GM19043 (cell line): Measurements from ENCODE around the gene LILRA6.
"Not testable (repeated sequence)": the region's sequence is repeated elsewhere in the genome, so short reads cannot be mapped to it uniquely, and the experiment has no call there.

Source experiments
- ATAC-seq: cut with Tn5 transposase; IDR thresholded peaks from one replicate; pipeline ENCODE4 v1.9.1; 2021; ENCODE audit warnings: low read depth; ENCODE audit not compliant: unreplicated experiment

The LILRA6 gene

GRCh38 chr19:54242646-54243045, at the start of gene LILRA6:
LILRA6 (minus strand) TSS chr19:54242790.
- ATAC-seq, result not testable (repeated sequence)

- not testable (repeated sequence) for ATAC-seq
Measured at GRCh38 chr19:54289160-54289559, 46.6 kb upstream of the LILRA6 start.

- no peak for ATAC-seq
Measured at GRCh38 chr19:54287456-54287855, 44.9 kb upstream of the LILRA6 start.

GRCh38 chr19:54286283-54286682, 43.7 kb upstream of the LILRA6 start:
- not testable (repeated sequence) for ATAC-seq

- not testable (repeated sequence) for ATAC-seq
Measured at GRCh38 chr19:54285427-54286056, 43.0 kb upstream of the LILRA6 start.

GRCh38 chr19:54282686-54283470, 40.3 kb upstream of the LILRA6 start:
- no peak for ATAC-seq

GRCh38 chr19:54281729-54282075, 39.1 kb upstream of the LILRA6 start:
- ATAC-seq, result not testable (repeated sequence)

GRCh38 chr19:54281007-54281728, 38.6 kb upstream of the LILRA6 start, which contains the start of gene LILRB2:
LILRB2 (minus strand) TSS chr19:54281110; CDS start chr19:54280496, 614 bp downstream.
- no peak for ATAC-seq

- ATAC-seq, result not testable (repeated sequence)
Measured at GRCh38 chr19:54280441-54280840, 37.9 kb upstream of the LILRA6 start.

GRCh38 chr19:54280025-54280424, 37.4 kb upstream of the LILRA6 start:
- ATAC-seq, result not testable (repeated sequence)

GRCh38 chr19:54279406-54279962, 36.9 kb upstream of the LILRA6 start:
- ATAC-seq, result no peak

- not testable (repeated sequence) for ATAC-seq
Measured at GRCh38 chr19:54278571-54279195, 36.1 kb upstream of the LILRA6 start.

- not testable (repeated sequence) for ATAC-seq
Measured at GRCh38 chr19:54278056-54278455, 35.5 kb upstream of the LILRA6 start.

- ATAC-seq, result not testable (repeated sequence)
Measured at GRCh38 chr19:54277111-54277615, 34.6 kb upstream of the LILRA6 start.

- no peak for ATAC-seq
Measured at GRCh38 chr19:54275951-54276350, 33.4 kb upstream of the LILRA6 start.

GRCh38 chr19:54274516-54274915, 31.9 kb upstream of the LILRA6 start:
- ATAC-seq, result not testable (repeated sequence)

- ATAC-seq, result no peak
Measured at GRCh38 chr19:54273821-54274220, 31.2 kb upstream of the LILRA6 start.

- ATAC-seq, result not testable (repeated sequence)
Measured at GRCh38 chr19:54272181-54272580, 29.6 kb upstream of the LILRA6 start.

GRCh38 chr19:54271587-54271986, 29.0 kb upstream of the LILRA6 start:
- not testable (repeated sequence) for ATAC-seq

GRCh38 chr19:54271106-54271505, 28.5 kb upstream of the LILRA6 start:
- no peak for ATAC-seq
